Liver (tissue), 9 donors: ENCODE data around the gene LSM3. TPM values are rescaled to one million over a fixed set of nuclear protein-coding genes. Genes with fewer than 3 reads are reported as not detected.

Source experiments
- DNase-seq: peaks from one replicate; pipeline ENCODE4 v3.0.0-alpha.2; 2017; ENCODE audit warnings: low spot score
- H3K27ac ChIP-seq, 2 donors: one replicate each; pipeline ENCODE4 v1.7.0; 2013; ENCODE audit warnings: inconsistent platforms in 2 of 2, low read length in 2 of 2, control low read depth in 1 of 2, low read depth in 1 of 2, mild to moderate bottlenecking in 1 of 2
- H3K27me3 ChIP-seq, 4 donors: one replicate each; pipeline versions ENCODE4 v1.6.1 to v1.7.0; 2013; ENCODE audit warnings: low read length in 3 of 4, inconsistent platforms in 1 of 4, mild to moderate bottlenecking in 1 of 4, moderate library complexity in 1 of 4; ENCODE audit not compliant: control insufficient read depth in 4 of 4, insufficient read depth in 4 of 4
- H3K36me3 ChIP-seq, 4 donors: one replicate each; pipeline versions ENCODE4 v1.6.1 to v1.7.0; 2013; ENCODE audit warnings: low read length in 3 of 4, mild to moderate bottlenecking in 3 of 4, low read depth in 1 of 4, moderate library complexity in 1 of 4; ENCODE audit not compliant: control insufficient read depth in 4 of 4, insufficient read depth in 3 of 4
- H3K4me1 ChIP-seq, 4 donors: one replicate each; pipeline versions ENCODE4 v1.6.1 to v1.7.0; 2013; ENCODE audit warnings: low read length in 3 of 4, mild to moderate bottlenecking in 3 of 4, moderate library complexity in 1 of 4; ENCODE audit not compliant: control insufficient read depth in 4 of 4, insufficient read depth in 4 of 4
- H3K4me3 ChIP-seq, 3 donors: one replicate each; pipeline versions ENCODE4 v1.6.1 to v1.7.0; 2013; ENCODE audit warnings: low read length in 3 of 3, control low read depth in 1 of 3, low read depth in 1 of 3, mild to moderate bottlenecking in 1 of 3
- H3K9ac ChIP-seq, 2 donors: one replicate each; pipeline ENCODE4 v1.7.0; 2013; ENCODE audit warnings: low read length in 2 of 2, mild to moderate bottlenecking in 2 of 2, moderate library complexity in 2 of 2, control low read depth in 1 of 2, low read depth in 1 of 2
- H3K9me3 ChIP-seq, 4 donors: one replicate each; pipeline versions ENCODE4 v1.6.1 to v1.7.0; 2013; ENCODE audit warnings: low read length in 3 of 4; ENCODE audit not compliant: control insufficient read depth in 4 of 4
- ATF3 ChIP-seq: IDR thresholded peaks from 2 replicates; pipeline ENCODE4 v1.6.1; 2016; ENCODE audit warnings: antibody characterized with exemption
- EGR1 ChIP-seq, 2 donors: IDR thresholded peaks; 2 replicates each; pipeline ENCODE4 v1.6.1; 2016 to 2018; ENCODE audit warnings: antibody characterized with exemption in 2 of 2, low read depth in 2 of 2
- FOXA2 ChIP-seq: IDR thresholded peaks from 2 replicates; pipeline ENCODE4 v1.6.1; 2016; ENCODE audit warnings: antibody characterized with exemption
- GABPA ChIP-seq, 2 donors: IDR thresholded peaks in 1 of 2; conservative IDR thresholded peaks in 1 of 2; 2 replicates each; pipeline ENCODE4 v1.6.1; 2016; ENCODE audit warnings: antibody characterized with exemption in 2 of 2, mild to moderate bottlenecking in 1 of 2, moderate library complexity in 1 of 2
- HNF4A ChIP-seq, 2 donors: conservative IDR thresholded peaks; 2 replicates each; pipeline ENCODE4 v1.6.1; 2016; ENCODE audit warnings: antibody characterized with exemption in 2 of 2, mild to moderate bottlenecking in 2 of 2
- JUND ChIP-seq, 2 donors: IDR thresholded peaks; 2 replicates each; pipeline ENCODE4 v1.6.1; 2016; ENCODE audit warnings: antibody characterized with exemption in 2 of 2
- MAX ChIP-seq: IDR thresholded peaks from 2 replicates; pipeline ENCODE4 v1.6.1; 2016; ENCODE audit warnings: antibody characterized with exemption
- NR2F2 ChIP-seq: IDR thresholded peaks from 2 replicates; pipeline ENCODE4 v1.6.1; 2016; ENCODE audit warnings: antibody characterized with exemption
- RAD21 ChIP-seq, 2 donors: IDR thresholded peaks; 2 replicates each; pipeline ENCODE4 v1.6.1; 2016; ENCODE audit warnings: antibody characterized with exemption in 2 of 2, mild to moderate bottlenecking in 2 of 2
- REST ChIP-seq: IDR thresholded peaks from 2 replicates; pipeline ENCODE4 v1.6.1; 2016; ENCODE audit warnings: antibody characterized with exemption, mild to moderate bottlenecking
- RXRA ChIP-seq, 2 donors: IDR thresholded peaks; 2 replicates each; pipeline ENCODE4 v1.6.1; 2017 to 2018; ENCODE audit warnings: antibody characterized with exemption in 2 of 2, mild to moderate bottlenecking in 1 of 2
- SP1 ChIP-seq: IDR thresholded peaks from 2 replicates; pipeline ENCODE4 v1.6.1; 2018; ENCODE audit warnings: antibody characterized with exemption, mild to moderate bottlenecking
- TAF1 ChIP-seq: conservative IDR thresholded peaks from 2 replicates; pipeline ENCODE4 v1.6.1; 2016; ENCODE audit warnings: antibody characterized with exemption, mild to moderate bottlenecking
- YY1 ChIP-seq: IDR thresholded peaks from 2 replicates; pipeline ENCODE4 v1.6.1; 2016; ENCODE audit warnings: antibody characterized with exemption, mild to moderate bottlenecking
- ZBTB33 ChIP-seq: IDR thresholded peaks from 2 replicates; pipeline ENCODE4 v1.6.1; 2016; ENCODE audit warnings: antibody characterized with exemption
- whole genome bisulfite sequencing: extraction: QIAGEN DNeasy Blood & Tissue Kit; methylation state at CpG from one replicate; pipeline ENCODE4 v1.1.7; 2013; 5-methylcytosine and 5-hydroxymethylcytosine counted together
- polyA plus RNA-seq, 2 donors: library from polyadenylated mRNA; stranded (reverse) in 1 of 2; unstranded in 1 of 2; fragments of 200-250 nt in 1 of 2; fragments of >200 nt in 1 of 2; fragmentation: Nextera tagmentation in 1 of 2; extraction: Ambion mirVana in 1 of 2; gene quantifications; one replicate each; pipeline versions ENCODE4 v1.2.1 to v1.2.3, GENCODE V29; 2013 to 2015
- total RNA-seq, 2 donors: library from RNA; depleted of rRNA; stranded (reverse); fragments of >200 nt; gene quantifications; one replicate each; pipeline ENCODE4 v1.2.3, GENCODE V29; 2014
- donor health status: healthy.
- donor health status: healthy.
- donor health status: healthy.
- donor health status: healthy.
- donor health status: healthy.

Gene LSM3
- total and polyA plus RNA-seq, 4 donors = 3.7 to 17.0 (median 5.0) TPM

GRCh38 chr3:14242490-14243311, 64.1 kb downstream of the LSM3 start:
- no peak for TF ChIP-seq SP1
- no peak for TF ChIP-seq TAF1
- TF ChIP-seq NR2F2 = no peak
- no peak for TF ChIP-seq HNF4A (conservative IDR thresholded peaks at IDR 0.05)
- no peak for TF ChIP-seq YY1
- TF ChIP-seq REST = no peak
- no peak for TF ChIP-seq JUND (IDR thresholded peaks at IDR 0.05)
- TF ChIP-seq MAX = no peak
- no peak for TF ChIP-seq EGR1 (IDR thresholded peaks at IDR 0.05; ENCODE audit: low read depth in 2 of 2)
- TF ChIP-seq GABPA (IDR thresholded peaks at IDR 0.05 in 1 of 2, conservative IDR thresholded peaks at IDR 0.05 in 1 of 2) = no peak
- TF ChIP-seq ATF3 = no peak
- TF ChIP-seq ZBTB33 = no peak
- WGBS = 91% methylated on average over 12 of the region's 12 CpGs

GRCh38 chr3:14243782-14244181, 65.2 kb downstream of the LSM3 start:
- no peak for DNase-seq
- WGBS = 96% methylated on average over 5 of the region's 5 CpGs
- Histone ChIP-seq H3K9me3 (no peaks in the 10 kb centered on the region), H3K9ac (no peak overlapping the region), H3K4me3 (no peak overlapping the region), H3K4me1 (no peaks in the 10 kb centered on the region), H3K27me3 (peaks cover 0 to 2% (median 0%) of the 10 kb centered on the region in 4 donors), H3K36me3 (no peaks in the 10 kb centered on the region), H3K27ac (no peak overlapping the region)
- no peak for TF ChIP-seq RAD21 (IDR thresholded peaks at IDR 0.05)
- TF ChIP-seq MAX = no peak
- TF ChIP-seq HNF4A (conservative IDR thresholded peaks at IDR 0.05) = no peak
- no peak for TF ChIP-seq RXRA (IDR thresholded peaks at IDR 0.05)
- no peak for TF ChIP-seq FOXA2
- no peak for TF ChIP-seq NR2F2
- TF ChIP-seq TAF1 = no peak
- no peak for TF ChIP-seq GABPA (IDR thresholded peaks at IDR 0.05 in 1 of 2, conservative IDR thresholded peaks at IDR 0.05 in 1 of 2)
- TF ChIP-seq JUND (IDR thresholded peaks at IDR 0.05) = no peak

More at GRCh38 chr3:14242490-14243311, 64.1 kb downstream of the LSM3 start:
- no peak for DNase-seq
- Histone ChIP-seq H3K27me3 (peaks cover 0 to 2% (median 0%) of the 10 kb centered on the region in 4 donors), H3K27ac (no peak overlapping the region), H3K36me3 (no peaks in the 10 kb centered on the region), H3K4me1 (no peaks in the 10 kb centered on the region), H3K9me3 (no peaks in the 10 kb centered on the region), H3K4me3 (no peak overlapping the region), H3K9ac (no peak overlapping the region)
